HG02884 (cell line): Measurements from ENCODE around the gene PRM1.
"Not testable (repeated sequence)": the region's sequence is repeated elsewhere in the genome, so short reads cannot be mapped to it uniquely, and the experiment has no call there.

Source experiments
- ATAC-seq: cut with Tn5 transposase; IDR thresholded peaks from one replicate; pipeline ENCODE4 v1.9.1; 2021; ENCODE audit warnings: mild to moderate bottlenecking, moderate library complexity; ENCODE audit not compliant: unreplicated experiment

Gene PRM1

GRCh38 chr16:11314309-11314894 is 33.3 kb upstream of the PRM1 start:
- ATAC-seq: no peak

GRCh38 chr16:11313493-11314308 is 32.6 kb upstream of the PRM1 start:
- ATAC-seq: no peak

GRCh38 chr16:11312718-11313492 is 31.8 kb upstream of the PRM1 start:
- no peak for ATAC-seq

- ATAC-seq: no peak
Measured at GRCh38 chr16:11310997-11311561, 29.9 kb upstream of the PRM1 start.

DNA sequence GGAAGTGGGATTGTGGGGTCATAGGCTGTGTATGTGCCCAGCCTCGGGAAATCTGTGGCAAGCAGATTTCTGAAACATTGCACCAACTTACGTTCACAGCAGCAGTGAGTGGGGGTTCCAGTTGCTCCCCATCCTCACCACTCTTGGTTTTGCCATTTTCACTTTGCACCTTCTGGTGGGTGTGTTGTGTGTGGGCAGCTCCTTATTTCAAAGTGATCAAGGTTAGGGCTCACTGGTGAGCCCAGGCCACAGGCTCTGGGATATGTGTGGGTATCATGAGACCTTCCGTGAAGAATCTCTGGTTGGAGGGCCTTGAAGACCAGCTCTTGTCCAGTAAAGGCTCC is 29.5 kb upstream of the PRM1 start:
- ATAC-seq: no peak

- no peak for ATAC-seq
Measured at GRCh38 chr16:11309895-11310633, 28.9 kb upstream of the PRM1 start.

- no peak for ATAC-seq
Measured at GRCh38 chr16:11308493-11309283, 27.6 kb upstream of the PRM1 start.

DNA sequence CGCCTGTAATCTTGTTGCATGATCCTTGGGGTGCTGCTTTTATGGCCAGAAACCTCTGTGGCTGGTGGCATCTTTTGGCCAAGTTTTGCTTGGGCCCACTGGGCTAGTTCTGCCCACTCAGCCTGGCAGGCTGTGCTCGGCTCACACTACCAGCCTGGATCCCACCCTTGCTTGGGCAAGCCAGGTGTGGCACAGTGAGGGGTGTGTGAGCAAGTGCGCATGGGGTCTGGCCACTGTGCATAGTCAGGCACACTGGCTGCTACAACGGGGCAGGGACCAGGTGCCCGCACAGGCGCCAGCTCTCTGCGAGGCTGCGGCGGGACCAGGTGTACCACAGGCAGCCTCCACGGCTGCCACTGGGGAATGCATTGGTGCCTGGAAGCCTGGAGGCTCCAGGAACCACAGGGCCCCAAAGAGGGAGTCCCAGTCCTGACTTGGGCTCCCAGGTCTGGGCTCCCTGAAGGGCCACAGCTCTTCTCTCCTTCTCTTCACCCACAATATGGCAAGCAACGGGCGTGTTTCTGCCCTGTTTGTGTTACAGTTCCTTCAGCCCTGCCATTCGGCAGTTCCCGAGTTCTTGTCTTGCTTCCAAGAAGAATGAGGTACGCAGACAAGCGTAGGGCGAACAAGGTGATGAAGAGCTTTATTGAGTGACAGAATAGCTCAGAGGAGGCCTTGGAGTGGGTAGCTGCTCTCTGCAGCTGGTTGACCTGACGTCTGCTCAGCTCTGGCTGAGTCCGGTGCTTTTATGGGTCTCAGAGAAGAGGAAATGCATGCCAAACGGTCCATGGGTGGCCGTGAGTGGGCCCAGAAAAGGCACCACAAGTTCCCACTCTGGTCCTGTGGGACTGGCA is 26.7 kb upstream of the PRM1 start:
- ATAC-seq: no peak

DNA sequence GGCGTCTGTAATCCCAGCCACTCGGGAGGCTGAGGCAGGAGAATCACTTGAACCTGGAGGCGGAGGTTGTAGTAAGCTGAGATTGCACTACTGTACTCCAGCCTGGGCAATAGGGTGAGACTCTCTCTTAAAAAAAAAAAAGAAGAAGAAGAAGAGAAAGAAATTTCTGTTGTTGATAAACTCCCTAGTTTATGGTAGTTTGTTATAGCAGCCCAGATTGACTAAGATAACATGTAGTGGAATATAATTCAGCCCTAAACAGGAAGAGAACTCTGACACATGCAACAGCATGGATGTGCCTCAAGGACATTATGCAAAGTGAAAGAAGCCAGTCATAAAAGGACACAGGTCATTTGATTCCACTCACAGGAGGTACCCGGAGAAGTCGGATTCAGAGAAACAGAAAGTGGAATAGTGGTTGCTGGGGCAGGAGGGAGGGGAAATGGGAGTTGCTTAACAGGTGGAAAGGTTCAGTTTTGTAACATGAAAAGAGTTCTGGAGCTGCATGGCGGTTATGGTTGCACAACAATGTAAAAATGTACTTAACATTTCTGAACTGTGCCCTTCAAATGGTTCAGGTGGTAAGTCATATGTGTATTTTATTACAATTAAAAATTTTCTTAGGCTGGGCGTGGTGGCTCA is 26.0 kb upstream of the PRM1 start:
- ATAC-seq: no peak

DNA sequence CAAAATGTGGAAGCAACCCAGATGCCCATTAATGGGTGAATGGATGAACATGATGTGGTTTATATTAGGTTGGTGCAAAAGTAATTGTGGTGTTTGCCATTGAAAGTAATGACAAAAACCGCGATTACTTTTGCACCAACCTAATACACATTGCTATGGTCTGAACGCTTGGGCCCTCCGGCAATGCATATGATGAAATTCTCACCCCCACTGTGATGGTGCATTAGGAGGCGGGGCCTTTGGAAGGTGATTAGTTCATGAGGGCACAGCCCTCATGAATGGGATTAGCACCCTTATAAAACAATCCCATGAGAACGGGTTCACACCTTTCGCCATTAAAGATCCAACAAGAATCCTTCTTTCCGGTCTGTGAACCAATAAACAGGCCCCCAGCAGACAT is 25.3 kb upstream of the PRM1 start:
- no peak for ATAC-seq

DNA sequence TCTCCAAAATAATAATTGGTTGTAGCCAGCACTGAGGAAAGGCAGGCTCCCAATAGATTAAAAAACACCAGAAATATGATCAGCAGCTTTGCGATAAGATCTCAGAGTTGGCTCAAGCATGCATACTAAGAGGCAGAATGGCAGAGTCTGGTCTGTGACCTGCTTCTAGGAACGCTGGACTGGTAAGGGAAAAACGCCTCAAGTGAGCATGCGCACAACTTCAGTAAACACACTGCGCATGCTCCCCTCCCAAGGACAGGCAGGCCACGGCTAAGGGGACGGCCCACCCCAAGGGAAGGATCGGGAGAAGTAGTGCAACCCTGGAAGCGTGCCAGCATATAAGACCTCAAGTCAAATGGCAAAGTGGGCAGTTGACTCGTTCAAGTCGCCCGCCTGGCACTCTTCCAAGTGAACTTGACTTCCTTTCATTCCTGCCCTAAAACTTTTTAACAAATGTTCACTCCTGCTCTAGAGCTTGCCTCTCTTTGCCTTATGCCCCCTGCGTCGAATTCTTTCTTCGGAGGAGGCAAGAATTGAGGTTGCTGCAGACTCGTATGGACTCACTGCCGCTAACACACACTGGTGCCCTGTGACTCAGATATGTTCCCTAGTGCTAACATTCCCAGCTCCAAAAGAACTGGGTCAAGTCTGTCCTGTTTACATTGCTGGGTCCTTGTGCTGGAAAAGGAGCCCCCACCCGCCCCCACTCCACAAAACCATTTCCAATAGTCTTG is 22.4 kb upstream of the PRM1 start:
- no peak for ATAC-seq

GRCh38 chr16:11302977-11303376 is 21.8 kb upstream of the PRM1 start:
- no peak for ATAC-seq

GRCh38 chr16:11301645-11302501 is 20.7 kb upstream of the PRM1 start:
- no peak for ATAC-seq

GRCh38 chr16:11300560-11300892 is 19.4 kb upstream of the PRM1 start:
- no peak for ATAC-seq

DNA sequence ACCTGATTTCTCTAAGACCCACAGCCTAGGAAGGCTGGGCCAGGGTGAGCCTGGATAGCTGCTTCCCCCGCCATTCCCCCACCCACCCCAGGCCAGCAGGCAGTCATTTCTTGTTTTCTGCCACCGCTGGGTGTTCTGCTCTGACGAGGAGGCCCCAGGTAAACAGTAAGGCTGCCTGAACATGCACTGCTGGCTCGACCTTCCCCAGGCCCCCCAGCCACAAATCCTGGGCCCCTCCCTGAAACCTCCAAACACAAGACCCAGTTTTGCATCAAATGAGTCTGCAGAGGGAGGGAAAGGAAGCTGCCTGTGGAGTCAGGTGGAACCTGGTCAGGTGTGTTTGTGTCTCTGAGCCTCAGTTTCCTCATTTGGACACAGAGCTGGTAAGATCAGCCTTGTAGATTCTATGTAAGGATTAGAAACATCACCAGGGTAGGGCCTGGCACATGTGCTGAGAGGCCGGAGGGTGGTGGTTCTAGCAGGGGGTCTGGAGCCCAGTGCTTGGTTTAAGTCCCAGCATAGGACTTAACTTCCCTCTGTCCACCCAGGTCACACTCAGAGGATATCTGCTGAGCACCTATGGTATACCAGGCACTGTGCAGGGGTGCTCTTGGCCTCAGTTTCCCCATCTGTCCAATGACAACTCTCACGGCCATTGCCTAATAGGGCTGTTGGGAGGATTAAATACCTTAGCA is 18.9 kb upstream of the PRM1 start:
- no peak for ATAC-seq

DNA sequence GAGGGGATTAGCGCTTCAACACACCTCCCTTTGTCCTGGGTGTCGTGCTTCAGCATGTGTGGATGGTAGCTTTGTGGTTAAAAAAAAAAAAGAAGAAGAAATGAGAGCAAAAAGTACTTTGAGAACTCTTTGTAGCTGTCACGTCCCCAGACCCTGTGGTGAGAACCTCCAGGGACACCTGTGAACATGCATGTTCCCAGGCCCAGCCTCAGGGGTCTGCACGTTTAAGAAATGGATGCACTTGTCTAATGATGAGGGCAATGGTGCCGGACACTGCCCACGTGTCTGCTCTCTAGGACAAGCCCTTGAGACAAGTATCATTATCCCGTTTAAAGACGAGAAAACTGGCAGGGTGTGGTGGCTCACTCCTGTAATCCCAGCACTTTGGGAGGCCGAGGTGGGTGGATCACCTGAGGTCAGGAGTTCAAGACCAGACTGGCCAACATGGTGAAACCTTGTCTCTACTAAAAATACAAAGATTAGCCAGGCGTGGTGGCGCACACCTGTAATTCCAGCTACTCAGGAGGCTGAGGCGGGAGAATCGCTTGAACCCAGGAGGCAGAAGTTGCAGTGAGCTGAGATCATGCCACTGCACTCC is 17.9 kb upstream of the PRM1 start:
- ATAC-seq: not testable (repeated sequence)
